Mesenchymal stem cell (in vitro differentiated cells and primary cell): ENCODE results near the gene GALNT18.
A peak's percentile ranks its signal among the peaks of the same experiment; 100 is the strongest.

Experiments
- DNase-seq: peaks from one replicate; pipeline ENCODE4 v3.0.0-alpha.2; 2013
- H2AFZ ChIP-seq: one replicate; pipeline ENCODE4 v1.6.1; 2013; ENCODE audit warnings: low read depth, mild to moderate bottlenecking, control low read depth, inconsistent platforms, low read length, moderate library complexity
- H2AK5ac ChIP-seq: 2 replicates; pipeline ENCODE4 v1.6.1; 2013; ENCODE audit warnings: low read length, moderate library complexity, mild to moderate bottlenecking, inconsistent platforms; ENCODE audit not compliant: severe bottlenecking
- H2BK120ac ChIP-seq: one replicate; pipeline ENCODE4 v1.6.1; 2013; ENCODE audit warnings: low read depth, mild to moderate bottlenecking, inconsistent platforms, low read length, moderate library complexity
- H2BK12ac ChIP-seq, 2 experiments: one replicate each; pipeline ENCODE4 v1.6.1; 2013; ENCODE audit warnings: inconsistent platforms in 2 of 2, low read length in 2 of 2, mild to moderate bottlenecking in 2 of 2, moderate library complexity in 2 of 2, control low read depth in 1 of 2
- H2BK15ac ChIP-seq: one replicate; pipeline ENCODE4 v1.6.1; 2013; ENCODE audit warnings: mild to moderate bottlenecking, low read depth, inconsistent platforms; ENCODE audit not compliant: poor library complexity, severe bottlenecking
- H2BK5ac ChIP-seq: 2 replicates; pipeline ENCODE4 v1.6.1; 2013; ENCODE audit warnings: low read depth, mild to moderate bottlenecking, low read length, control low read depth, inconsistent platforms; ENCODE audit not compliant: poor library complexity, severe bottlenecking
- H3K14ac ChIP-seq, 2 experiments: one replicate each; pipeline ENCODE4 v1.6.1; 2013; ENCODE audit warnings: inconsistent platforms in 2 of 2, low read length in 2 of 2, control low read depth in 1 of 2, mild to moderate bottlenecking in 1 of 2, moderate library complexity in 1 of 2
- H3K18ac ChIP-seq, 2 experiments: one replicate each; pipeline ENCODE4 v1.6.1; 2013; ENCODE audit warnings: inconsistent platforms in 2 of 2, low read length in 2 of 2, control low read depth in 1 of 2, low read depth in 1 of 2, mild to moderate bottlenecking in 1 of 2
- H3K23ac ChIP-seq, 2 experiments: one replicate each; pipeline ENCODE4 v1.6.1; 2013; ENCODE audit warnings: inconsistent platforms in 2 of 2, low read length in 2 of 2, mild to moderate bottlenecking in 2 of 2, moderate library complexity in 2 of 2, control low read depth in 1 of 2
- H3K27ac ChIP-seq: 2 replicates; pipeline ENCODE4 v1.5.1; 2013; ENCODE audit warnings: mild to moderate bottlenecking, moderate library complexity, low read length, control low read depth, inconsistent platforms; ENCODE audit not compliant: poor library complexity, severe bottlenecking
- H3K27me3 ChIP-seq, 2 experiments: 2 replicates each; pipeline versions ENCODE4 v1.6.1 to v1.7.0; 2013; ENCODE audit warnings: low read length in 2 of 2, mild to moderate bottlenecking in 2 of 2, moderate library complexity in 2 of 2, control low read depth in 1 of 2, inconsistent platforms in 1 of 2; ENCODE audit not compliant: control insufficient read depth in 1 of 2, insufficient read depth in 1 of 2
- H3K36me3 ChIP-seq, 2 experiments: 2 replicates each; pipeline versions ENCODE4 v1.6.1 to v1.7.0; 2013; ENCODE audit warnings: low read length in 2 of 2, control low read depth in 1 of 2, inconsistent platforms in 1 of 2, low read depth in 1 of 2, mild to moderate bottlenecking in 1 of 2; ENCODE audit not compliant: insufficient read depth in 2 of 2, control insufficient read depth in 1 of 2
- H3K4ac ChIP-seq, 2 experiments: one replicate each; pipeline ENCODE4 v1.6.1; 2013; ENCODE audit warnings: inconsistent platforms in 2 of 2, low read length in 2 of 2, mild to moderate bottlenecking in 2 of 2, moderate library complexity in 2 of 2, control low read depth in 1 of 2, low read depth in 1 of 2
- H3K4me1 ChIP-seq: 2 replicates; pipeline ENCODE4 v1.6.1; 2013; ENCODE audit warnings: low read depth, low read length, control low read depth; ENCODE audit not compliant: control insufficient read depth, insufficient read depth
- H3K4me2 ChIP-seq: 2 replicates; pipeline ENCODE4 v1.6.1; 2013; ENCODE audit warnings: low read length, mild to moderate bottlenecking, inconsistent platforms; ENCODE audit not compliant: poor library complexity, severe bottlenecking
- H3K4me3 ChIP-seq, 2 experiments: 2 replicates each; pipeline versions ENCODE4 v1.5.1 to v1.7.0; 2013; ENCODE audit warnings: low read length in 2 of 2, mild to moderate bottlenecking in 2 of 2, control low read depth in 1 of 2, low read depth in 1 of 2; ENCODE audit not compliant: insufficient read depth in 1 of 2
- H3K79me1 ChIP-seq: replicated peaks from 2 replicates; pipeline ENCODE4 v1.6.1; 2013; ENCODE audit warnings: mild to moderate bottlenecking, control low read depth, low read length, inconsistent platforms; ENCODE audit not compliant: poor library complexity, severe bottlenecking
- H3K9ac ChIP-seq: 2 replicates; pipeline ENCODE4 v1.7.0; 2013; ENCODE audit warnings: mild to moderate bottlenecking, low read length, moderate library complexity
- H3K9me3 ChIP-seq: 2 replicates; pipeline ENCODE4 v1.7.0; 2013; ENCODE audit warnings: mild to moderate bottlenecking, low read length; ENCODE audit not compliant: control insufficient read depth
- H4K8ac ChIP-seq: one replicate; pipeline ENCODE4 v1.6.1; 2013; ENCODE audit warnings: inconsistent platforms, mild to moderate bottlenecking, low read length, moderate library complexity
- H4K91ac ChIP-seq: one replicate; pipeline ENCODE4 v1.6.1; 2013; ENCODE audit warnings: mild to moderate bottlenecking, low read length, inconsistent platforms
- WGBS: methylation state at CpG from one replicate; pipeline ENCODE4 v1.1.7; 2013; ENCODE audit warnings: mixed read lengths; 5-methylcytosine and 5-hydroxymethylcytosine counted together

Gene GALNT18

DNA sequence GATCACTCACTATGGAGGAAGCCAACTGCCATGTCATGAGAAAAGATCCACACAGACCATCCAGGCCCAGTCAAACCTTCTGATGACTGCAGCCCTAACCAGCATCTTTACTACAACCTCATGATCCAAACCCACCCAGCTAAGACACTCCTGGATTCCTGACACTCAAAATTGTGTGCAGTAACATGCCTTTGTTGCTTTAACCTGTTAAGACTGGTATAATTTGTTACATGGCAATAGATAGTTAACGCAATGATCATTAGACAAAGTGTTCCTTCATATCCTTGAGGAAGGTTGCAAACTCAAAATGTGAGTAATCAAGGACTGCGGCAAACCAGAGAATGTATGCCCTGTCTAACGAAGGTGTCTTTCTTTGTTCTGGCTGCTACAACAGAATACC lies 221.7 kb downstream of the GALNT18 start:
- WGBS, result 100% methylated on average over 3 of the region's 3 CpGs
- no peak overlapping the region for H3K4me3 ChIP-seq
- H3K9me3 ChIP-seq, result no peaks in the 10 kb centered on the region
- H3K14ac ChIP-seq, result no peak overlapping the region
- no peak overlapping the region for H4K91ac ChIP-seq
- no peak overlapping the region for H3K9ac ChIP-seq
- H4K8ac ChIP-seq, result no peak overlapping the region
- peaks cover 6% of the 10 kb centered on the region for H3K4me1 ChIP-seq
- no peak overlapping the region for H3K23ac ChIP-seq
- no peak overlapping the region for H3K4me2 ChIP-seq
- no peak overlapping the region for H2AFZ ChIP-seq
- no peak overlapping the region for H3K4ac ChIP-seq
- no peak overlapping the region for H2BK12ac ChIP-seq
- H2BK15ac ChIP-seq, result no peak overlapping the region
- H2AK5ac ChIP-seq, result no peak overlapping the region
- H3K79me1 ChIP-seq, result no peaks in the 10 kb centered on the region
- H2BK5ac ChIP-seq, result no peak overlapping the region
- H3K27ac ChIP-seq, result no peak overlapping the region
- DNase-seq, result no peak
- H3K36me3 ChIP-seq, result no peaks in the 10 kb centered on the region
- no peak overlapping the region for H3K18ac ChIP-seq
- H3K27me3 ChIP-seq, result peaks cover 0 to 65% of the 10 kb centered on the region in 2 experiments
- H2BK120ac ChIP-seq, result no peak overlapping the region

DNA sequence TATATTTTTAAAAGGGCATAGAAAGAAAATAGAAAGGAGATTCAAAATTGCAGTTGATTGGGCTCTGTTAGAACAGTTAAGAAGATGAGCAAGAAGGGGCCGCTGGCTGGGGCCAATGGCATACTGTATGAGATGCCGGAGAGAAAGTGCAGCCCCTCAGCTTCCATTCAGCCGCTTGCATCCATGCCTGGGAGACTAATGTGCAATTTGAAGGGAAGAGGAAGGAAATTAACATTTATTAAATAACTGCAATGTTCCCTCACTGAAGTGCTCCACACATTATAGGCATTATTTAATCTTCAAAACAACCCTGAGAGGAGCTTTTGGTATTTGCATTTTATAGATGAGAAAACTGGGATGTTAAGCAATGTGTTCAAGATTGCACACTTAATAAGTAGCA lies 224.0 kb downstream of the GALNT18 start:
- H3K4me1 ChIP-seq, result peaks cover 6% of the 10 kb centered on the region
- H4K8ac ChIP-seq, result no peak overlapping the region
- no peak overlapping the region for H3K23ac ChIP-seq
- H2BK12ac ChIP-seq, result no peak overlapping the region
- no peak overlapping the region for H2AK5ac ChIP-seq
- H3K4me2 ChIP-seq, result no peak overlapping the region
- H3K27ac ChIP-seq, result no peak overlapping the region
- H3K4ac ChIP-seq, result no peak overlapping the region
- H3K36me3 ChIP-seq, result no peaks in the 10 kb centered on the region
- no peak overlapping the region for H3K4me3 ChIP-seq
- H3K14ac ChIP-seq, result no peak overlapping the region
- no peaks in the 10 kb centered on the region for H3K79me1 ChIP-seq
- no peak overlapping the region for H2BK5ac ChIP-seq
- H3K9me3 ChIP-seq, result no peaks in the 10 kb centered on the region
- H3K18ac ChIP-seq, result no peak overlapping the region
- no peak overlapping the region for H4K91ac ChIP-seq
- no peak overlapping the region for H2BK15ac ChIP-seq
- 100% methylated on average over 2 of the region's 3 CpGs for WGBS
- no peak overlapping the region for H2AFZ ChIP-seq
- peaks cover 0 to 42% of the 10 kb centered on the region in 2 experiments for H3K27me3 ChIP-seq
- no peak for DNase-seq
- no peak overlapping the region for H3K9ac ChIP-seq
- no peak overlapping the region for H2BK120ac ChIP-seq

DNA sequence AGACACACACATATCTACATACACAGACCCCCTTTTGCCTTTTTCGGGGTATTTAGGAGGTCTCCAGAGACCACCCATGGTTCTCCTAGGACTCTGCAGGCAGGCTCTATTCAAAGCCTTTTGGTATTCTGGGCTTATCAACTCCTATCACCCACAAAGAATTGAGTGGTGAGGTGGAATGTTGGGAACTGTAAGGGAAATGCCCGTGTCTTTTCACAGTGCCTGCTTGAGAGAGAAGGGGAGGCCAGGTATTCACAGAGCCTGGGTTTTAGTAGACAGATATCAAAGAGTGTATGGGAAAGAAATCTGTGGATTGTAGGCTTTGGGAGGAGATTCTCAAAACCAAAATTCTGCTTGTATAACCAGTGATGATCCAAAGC lies 224.8 kb downstream of the GALNT18 start:
- DNase-seq, result no peak
- peaks cover 10% of the 10 kb centered on the region for H3K4me1 ChIP-seq
- H3K14ac ChIP-seq, result no peak overlapping the region
- no peak overlapping the region for H3K18ac ChIP-seq
- H3K27ac ChIP-seq, result no peak overlapping the region
- H2BK15ac ChIP-seq, result no peak overlapping the region
- no peak overlapping the region for H2BK120ac ChIP-seq
- H3K9ac ChIP-seq, result peak overlapping the region; percentile 85
- no peak overlapping the region for H4K8ac ChIP-seq
- no peak overlapping the region for H2AFZ ChIP-seq
- no peak overlapping the region for H2BK5ac ChIP-seq
- H4K91ac ChIP-seq, result no peak overlapping the region
- H3K27me3 ChIP-seq, result peaks cover 0 to 34% of the 10 kb centered on the region in 2 experiments
- 65% methylated on average over 1 of the region's 2 CpGs for WGBS
- H3K4me3 ChIP-seq, result peak overlapping the region in 1 of 2 experiments; percentile 63
- H3K4me2 ChIP-seq, result no peak overlapping the region
- no peaks in the 10 kb centered on the region for H3K36me3 ChIP-seq
- H3K79me1 ChIP-seq, result no peaks in the 10 kb centered on the region
- H3K9me3 ChIP-seq, result no peaks in the 10 kb centered on the region
- no peak overlapping the region for H3K23ac ChIP-seq
- no peak overlapping the region for H3K4ac ChIP-seq
- H2AK5ac ChIP-seq, result no peak overlapping the region
- H2BK12ac ChIP-seq, result no peak overlapping the region

DNA sequence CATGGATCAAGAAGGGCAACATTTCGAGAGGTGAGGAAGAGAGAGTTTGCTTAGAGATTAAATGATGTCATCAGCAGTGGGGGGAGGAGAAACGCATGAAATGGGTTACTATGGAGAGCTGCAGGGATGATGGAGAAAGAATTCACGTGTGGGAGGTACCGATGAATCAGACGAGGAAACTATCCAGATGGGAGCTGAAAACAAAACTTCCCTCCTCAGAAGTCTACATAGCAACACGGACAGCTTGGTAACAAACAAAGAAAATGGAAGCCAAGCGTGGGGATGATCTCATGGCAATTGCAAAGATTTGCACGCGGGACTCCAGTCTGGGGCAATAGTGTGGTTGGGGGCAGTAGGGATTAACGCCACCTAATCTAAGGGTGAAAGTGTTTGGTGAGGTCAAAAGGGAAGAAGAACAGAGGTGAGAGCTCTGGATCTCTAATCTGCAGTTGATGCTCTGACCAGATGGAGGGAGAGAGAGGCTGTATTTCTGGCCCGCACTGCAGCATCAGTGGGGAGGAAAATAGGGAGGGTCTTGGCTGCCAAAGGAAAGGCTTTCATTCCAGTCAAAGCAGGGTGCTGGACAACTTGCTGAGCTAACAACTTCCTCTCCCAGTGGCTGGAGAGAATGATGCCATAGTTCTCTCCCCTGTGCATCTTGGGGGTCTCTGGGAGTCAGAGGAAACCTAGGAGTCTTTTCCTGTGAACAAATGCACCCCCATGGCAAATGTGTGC lies 225.3 kb downstream of the GALNT18 start:
- Histone ChIP-seq H3K14ac (no peak overlapping the region), H4K8ac (no peak overlapping the region), H3K27ac (no peak overlapping the region), H3K9ac (peak overlapping the region; percentile 85), H3K36me3 (no peaks in the 10 kb centered on the region), H2BK12ac (no peak overlapping the region), H3K9me3 (no peaks in the 10 kb centered on the region), H3K4ac (no peak overlapping the region), H3K23ac (no peak overlapping the region), H2BK15ac (no peak overlapping the region), H3K4me3 (peak overlapping the region in 1 of 2 experiments; percentile 63), H4K91ac (no peak overlapping the region), H3K27me3 (peaks cover 0 to 29% of the 10 kb centered on the region in 2 experiments), H2BK5ac (no peak overlapping the region), H2AK5ac (no peak overlapping the region), H3K18ac (no peak overlapping the region), H3K79me1 (no peaks in the 10 kb centered on the region), H2BK120ac (no peak overlapping the region), H2AFZ (no peak overlapping the region), H3K4me1 (peaks cover 10% of the 10 kb centered on the region), H3K4me2 (no peak overlapping the region)
- 52% methylated on average over 8 of the region's 11 CpGs for WGBS
- peak; percentile 96 for DNase-seq
